T follicular helper cell (primary cell): ENCODE data around the gene ARL10.

ENCODE experiments used
- DNase-seq: peaks from one replicate; pipeline ENCODE4 v3.0.0-alpha.2; 2020; ENCODE audit warnings: low read depth

The ARL10 gene

DNA sequence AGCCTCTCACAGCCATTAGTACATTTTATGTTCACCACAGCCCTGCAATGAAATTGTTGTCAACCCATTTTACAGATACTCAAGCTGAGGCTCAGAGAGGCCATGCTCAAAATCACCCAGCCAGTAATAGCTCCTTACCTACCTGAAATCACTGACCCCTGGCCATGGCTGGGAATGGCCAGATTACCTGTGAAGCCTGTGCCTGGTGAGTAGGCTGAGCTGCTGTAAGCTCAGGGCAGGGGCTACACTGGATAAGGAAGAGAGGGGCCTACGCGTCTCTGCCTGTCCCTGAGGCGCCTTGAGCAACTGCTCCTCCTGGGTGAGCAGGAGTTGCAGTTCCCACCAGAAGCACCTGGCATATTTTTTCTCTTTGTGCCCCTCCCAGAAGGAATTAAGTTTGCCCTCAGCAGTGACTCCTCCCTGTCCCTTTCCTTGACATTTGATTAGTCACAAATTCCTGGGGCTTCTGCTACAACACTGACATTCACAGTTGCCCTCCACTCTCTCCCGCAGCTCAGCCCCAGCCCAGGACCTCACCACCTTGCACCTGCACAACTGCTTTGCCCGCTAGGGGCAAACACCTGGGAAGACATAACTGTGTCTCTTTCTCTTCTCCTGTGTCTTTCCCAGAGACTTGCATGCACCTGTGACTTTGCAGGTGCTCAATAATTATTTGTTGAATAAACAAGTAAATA lies 45.3 kb downstream of the ARL10 start:
- DNase-seq = no peak

- DNase-seq = no peak
These were observed 47.4 kb downstream of the ARL10 start for GRCh38 chr5:176412517-176413254.

GRCh38 chr5:176413255-176413565 lies 47.9 kb downstream of the ARL10 start:
- DNase-seq = no peak

- DNase-seq = no peak
These were observed 48.5 kb downstream of the ARL10 start for GRCh38 chr5:176413709-176414191.

DNA sequence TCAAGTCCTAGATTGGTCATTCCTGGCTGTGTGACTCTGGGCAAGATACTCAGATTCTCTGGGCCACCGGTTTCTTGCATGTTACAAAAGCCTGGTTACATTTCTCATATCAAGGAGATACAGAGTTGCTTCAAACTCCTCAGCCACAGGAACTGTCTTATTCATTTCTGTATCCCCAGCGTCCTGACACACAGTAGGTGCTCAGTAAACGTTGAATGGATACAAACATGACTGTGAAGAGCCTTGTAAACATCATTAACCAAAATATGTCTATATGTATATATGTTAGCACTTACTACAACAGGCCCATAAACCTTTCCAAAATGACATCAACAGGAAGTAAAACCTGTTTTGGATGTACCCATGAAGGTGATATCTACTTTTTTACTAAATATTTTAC lies 49.4 kb downstream of the ARL10 start:
- DNase-seq = no peak

GRCh38 chr5:176415240-176415951 lies 50.1 kb downstream of the ARL10 start:
- no peak for DNase-seq

GRCh38 chr5:176415952-176416924 lies 51.0 kb downstream of the ARL10 start, which contains the start of gene CLTB:
TSS of gene CLTB (minus strand) at chr5:176416539. CDS start at chr5:176416363, 176 bp downstream.
- DNase-seq = peak; percentile 87

GRCh38 chr5:176416965-176417364 lies 51.7 kb downstream of the ARL10 start:
- no peak for DNase-seq

DNA sequence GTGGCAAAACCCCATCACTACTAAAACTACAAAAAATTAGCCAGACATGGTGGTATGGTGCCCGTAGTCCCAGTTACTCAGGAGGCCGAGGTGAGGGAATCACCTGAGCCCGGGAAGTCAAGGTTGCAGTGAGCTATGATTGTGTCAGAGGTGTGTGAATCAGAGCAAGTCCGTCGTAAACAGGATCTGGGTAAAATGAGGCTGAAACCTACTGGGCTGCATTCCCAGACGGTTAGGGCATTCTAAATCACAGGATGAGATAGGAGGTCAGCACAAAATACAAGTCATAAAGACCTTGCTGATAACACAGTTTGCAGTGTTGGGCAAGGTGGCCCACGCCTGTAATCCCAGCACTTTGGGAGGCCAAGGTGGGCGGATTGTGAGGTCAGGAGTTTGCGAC lies 53.0 kb downstream of the ARL10 start:
- DNase-seq = no peak

- no peak for DNase-seq
These were observed 54.8 kb downstream of the ARL10 start for GRCh38 chr5:176420086-176420485.

DNA sequence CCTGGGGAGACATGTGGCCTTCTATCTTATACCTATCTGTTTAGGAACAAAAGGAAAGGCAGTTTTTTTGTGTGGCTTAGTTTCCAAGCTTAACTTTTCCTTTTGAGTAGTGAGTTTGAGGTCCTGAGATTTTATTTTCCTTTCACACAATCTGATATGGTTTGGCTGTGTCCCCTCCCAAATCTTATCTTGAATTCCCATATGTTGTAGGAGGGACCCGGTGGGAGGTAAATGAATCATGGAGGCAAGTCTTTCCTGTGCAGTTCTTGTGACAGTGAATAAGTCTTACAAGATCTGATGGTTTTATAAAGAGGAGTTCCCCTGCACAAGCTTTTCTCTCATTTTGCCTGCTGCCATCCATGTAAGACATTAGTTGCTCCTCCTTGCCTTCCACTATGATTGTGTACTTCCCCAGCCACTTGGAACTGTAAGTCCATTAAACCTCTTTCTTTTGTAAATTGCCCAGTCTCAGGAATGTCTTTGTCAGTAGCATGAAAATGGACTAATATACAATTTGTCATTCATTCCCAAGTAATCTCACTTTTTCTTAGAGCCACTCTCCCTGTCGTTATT lies 55.8 kb downstream of the ARL10 start:
- DNase-seq = no peak

DNA sequence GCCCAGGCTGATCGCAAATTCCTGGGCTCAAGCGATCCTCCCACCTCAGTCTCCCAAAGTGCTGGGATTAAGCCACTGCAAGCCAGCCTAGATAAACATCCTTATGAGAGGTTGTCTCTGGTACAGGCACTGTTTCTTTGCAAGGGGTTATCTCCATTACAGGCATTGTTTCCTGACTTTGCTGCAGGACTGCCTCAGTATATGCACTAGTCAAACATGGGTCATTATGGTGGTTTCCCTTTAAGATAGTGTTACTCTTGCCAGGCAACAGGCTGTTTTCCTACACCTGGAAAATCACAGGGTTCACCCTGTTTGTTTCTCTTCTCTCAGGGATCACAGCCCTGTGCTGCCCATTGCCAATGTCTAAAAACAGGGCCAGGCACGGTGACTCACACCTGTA lies 58.9 kb downstream of the ARL10 start:
- DNase-seq = no peak

GRCh38 chr5:176425138-176425537 lies 59.9 kb downstream of the ARL10 start:
- no peak for DNase-seq

- DNase-seq = no peak
These were observed 60.5 kb downstream of the ARL10 start for GRCh38 chr5:176425791-176426190.

GRCh38 chr5:176426876-176427275 lies 61.6 kb downstream of the ARL10 start:
- DNase-seq = no peak

GRCh38 chr5:176427971-176428370 lies 62.7 kb downstream of the ARL10 start:
- DNase-seq = no peak

GRCh38 chr5:176429972-176430371 lies 64.7 kb downstream of the ARL10 start:
- DNase-seq = no peak
